Measurements from ENCODE around the gene HELZ.
"Not testable (repeated sequence)": the region's sequence is repeated elsewhere in the genome, so short reads cannot be mapped to it uniquely, and the experiment has no call there.

Gene HELZ

DNA sequence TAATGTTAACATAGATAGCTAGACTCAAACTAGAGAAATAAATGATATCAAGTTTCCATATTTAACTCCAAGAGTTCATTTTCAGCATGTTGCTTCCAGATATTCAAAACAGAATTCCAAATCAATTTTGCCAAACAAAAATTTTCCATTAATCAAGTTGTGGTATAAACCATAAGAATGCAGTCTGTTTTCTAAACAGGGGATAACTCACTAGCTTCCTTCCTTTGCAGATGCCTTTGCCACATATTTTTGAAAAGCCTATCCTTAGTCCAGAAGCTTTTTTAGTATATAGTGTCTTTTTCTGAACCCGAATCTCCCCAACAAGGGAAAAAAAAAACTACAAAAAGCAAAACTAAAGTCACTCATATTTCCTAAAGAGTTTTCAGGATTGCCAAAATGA is 61.5 kb downstream of the HELZ start:
- no peak for DNase-seq (ENCODE audit: low spot score)

DNA sequence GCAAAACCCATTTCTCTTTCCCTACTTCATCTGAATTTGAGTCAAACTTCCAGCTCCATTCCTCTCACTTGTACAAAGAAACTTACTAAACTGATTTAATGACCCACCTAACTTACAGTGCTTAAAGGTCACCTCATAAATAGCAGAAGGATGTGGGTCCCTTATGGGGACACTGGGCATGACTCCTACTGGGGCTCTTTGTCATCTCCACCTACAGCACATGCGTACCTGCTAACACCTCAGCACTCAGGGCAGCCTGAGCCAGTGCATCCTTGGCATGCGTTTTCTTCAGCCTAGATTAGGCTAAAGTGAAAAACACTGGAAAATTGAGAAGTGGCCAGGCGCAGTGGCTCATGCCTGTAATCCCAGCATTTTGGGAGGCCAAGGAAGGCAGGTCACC is 63.2 kb downstream of the HELZ start:
- no peak for DNase-seq (ENCODE audit: low spot score)

DNA sequence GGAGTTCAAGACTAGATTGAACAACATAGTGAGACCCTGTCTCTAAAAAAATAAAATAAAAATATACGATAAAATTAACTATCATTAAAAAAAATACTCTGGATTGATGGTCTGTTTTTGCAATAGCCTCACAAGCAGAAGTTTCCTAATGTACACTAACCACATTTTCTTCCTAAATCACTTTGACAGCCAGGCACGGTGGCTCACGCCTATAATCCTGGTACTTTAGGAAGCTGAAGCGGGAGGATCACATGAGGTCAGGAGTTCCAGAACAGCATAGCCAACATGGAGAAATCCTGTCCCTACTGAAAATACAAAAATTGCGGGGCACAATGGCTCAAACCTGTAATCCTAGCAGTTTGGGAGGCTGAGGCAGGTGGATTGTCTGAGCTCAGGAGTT is 64.7 kb downstream of the HELZ start:
- DNase-seq (ENCODE audit: low spot score) = no peak

DNA sequence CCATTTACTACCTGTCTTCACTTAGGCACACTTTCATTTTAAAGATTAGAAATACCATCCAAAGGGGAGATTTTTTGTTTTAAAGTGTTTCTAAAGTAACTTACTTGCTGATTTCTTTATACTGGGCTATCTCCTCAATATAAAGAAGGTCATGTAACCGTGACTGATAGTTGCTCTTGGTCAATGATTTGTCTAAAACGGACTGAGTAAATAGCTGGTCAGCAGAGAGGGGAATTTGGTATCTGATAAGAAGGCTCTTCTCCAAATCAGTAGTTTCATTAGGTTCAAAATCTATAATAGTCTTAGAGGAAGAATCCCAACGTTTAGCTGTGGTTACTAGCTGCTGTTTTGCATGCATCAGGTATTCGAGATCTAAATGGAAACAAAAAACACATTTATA is 66.4 kb downstream of the HELZ start:
- DNase-seq (ENCODE audit: low spot score) = no peak

DNA sequence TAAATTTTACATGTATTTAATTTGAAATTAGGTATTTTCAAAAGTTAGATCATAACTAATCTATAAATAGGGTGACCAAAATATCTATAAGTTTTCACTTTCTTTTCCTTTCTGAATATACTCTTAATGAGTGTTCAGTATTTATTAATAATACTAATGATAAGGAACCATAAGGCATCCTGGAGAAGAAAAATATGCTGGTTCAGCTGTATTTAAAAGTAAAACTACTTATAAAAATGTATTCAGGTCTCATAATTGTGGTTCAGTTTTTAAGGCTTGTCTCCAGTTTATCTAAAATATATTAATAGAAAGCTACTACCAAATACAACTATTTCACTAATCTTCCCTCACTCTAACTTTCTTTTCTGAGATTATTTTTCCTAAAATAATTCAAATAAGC is 67.3 kb downstream of the HELZ start:
- DNase-seq (ENCODE audit: low spot score) = no peak

DNA sequence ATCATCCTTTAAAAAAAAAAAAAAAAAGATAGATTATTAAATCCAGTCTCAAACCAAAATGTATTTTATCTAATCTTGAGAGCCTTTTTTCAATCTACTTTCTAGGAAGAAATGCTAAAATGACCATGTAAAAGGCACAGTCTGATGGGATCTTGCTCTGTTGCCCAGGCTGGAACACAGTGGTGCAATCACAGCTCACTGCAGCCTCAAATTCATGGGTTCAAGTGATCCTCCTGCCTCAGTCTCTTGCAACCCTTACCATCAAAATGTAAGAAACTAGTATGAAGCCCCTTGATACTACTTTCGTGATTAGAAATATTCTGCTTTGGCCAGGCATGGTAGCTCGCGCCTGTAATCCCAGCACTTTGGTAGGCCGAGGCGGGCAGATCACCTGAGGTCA is 70.8 kb downstream of the HELZ start:
- DNase-seq (ENCODE audit: low spot score) = no peak

DNA sequence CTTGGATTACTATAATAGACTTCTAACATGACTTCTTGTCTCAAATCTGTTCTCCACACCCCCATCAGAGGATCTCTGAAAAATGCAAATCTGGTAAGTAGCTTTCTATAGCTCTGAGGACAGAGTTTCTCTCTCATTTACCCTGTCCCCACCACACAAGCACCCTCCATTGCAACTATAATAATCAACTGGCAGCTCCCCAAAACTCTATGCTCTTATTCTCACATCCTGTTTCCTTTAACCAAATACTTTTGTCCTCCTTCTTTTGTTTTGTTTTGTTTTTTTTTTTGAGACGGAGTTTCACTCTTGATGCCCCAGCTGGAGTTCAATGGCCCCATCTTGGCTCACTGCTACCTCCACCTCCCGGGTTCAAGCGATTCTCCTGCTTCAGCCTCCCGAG is 73.4 kb downstream of the HELZ start:
- DNase-seq (ENCODE audit: low spot score) = no peak

DNA sequence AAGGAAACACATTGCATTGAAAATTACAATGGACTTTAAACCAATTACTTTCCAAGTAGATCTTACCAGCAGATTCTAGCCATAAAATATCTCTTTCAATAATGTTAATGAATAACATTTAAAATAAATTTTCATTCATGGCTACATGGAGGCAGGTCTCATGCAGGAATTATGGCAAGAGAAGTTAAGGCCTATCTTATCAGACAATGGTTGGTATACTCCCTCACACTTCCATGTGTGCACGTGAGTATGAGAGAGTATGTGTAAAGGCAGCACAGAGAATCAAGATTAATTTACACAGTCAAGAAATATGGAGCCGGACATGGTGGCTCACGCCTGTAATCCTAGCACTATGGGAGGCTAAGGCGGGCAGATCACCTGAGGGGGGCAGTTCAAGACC is 76.5 kb downstream of the HELZ start:
- no peak for DNase-seq (ENCODE audit: low spot score)

DNA sequence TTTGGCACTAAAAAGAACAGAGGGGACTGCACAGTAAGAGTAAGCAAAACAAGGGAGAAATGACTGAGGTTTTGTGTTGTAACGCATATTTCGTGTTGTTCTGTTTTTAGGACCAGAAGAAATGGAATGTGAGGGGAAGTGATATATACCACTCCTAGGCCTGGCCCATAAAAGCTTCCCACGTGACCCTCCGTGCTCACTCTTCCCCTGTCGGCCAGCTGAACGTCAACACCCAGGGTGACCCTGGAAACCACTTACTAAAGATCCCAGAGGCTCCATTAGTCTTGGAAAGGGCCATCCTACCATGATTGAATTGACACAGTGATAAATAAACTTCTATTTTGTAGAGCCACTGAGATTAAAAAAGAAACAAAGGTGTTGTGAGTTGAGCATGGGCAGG is 79.8 kb downstream of the HELZ start:
- no peak for DNase-seq (ENCODE audit: low spot score)

DNA sequence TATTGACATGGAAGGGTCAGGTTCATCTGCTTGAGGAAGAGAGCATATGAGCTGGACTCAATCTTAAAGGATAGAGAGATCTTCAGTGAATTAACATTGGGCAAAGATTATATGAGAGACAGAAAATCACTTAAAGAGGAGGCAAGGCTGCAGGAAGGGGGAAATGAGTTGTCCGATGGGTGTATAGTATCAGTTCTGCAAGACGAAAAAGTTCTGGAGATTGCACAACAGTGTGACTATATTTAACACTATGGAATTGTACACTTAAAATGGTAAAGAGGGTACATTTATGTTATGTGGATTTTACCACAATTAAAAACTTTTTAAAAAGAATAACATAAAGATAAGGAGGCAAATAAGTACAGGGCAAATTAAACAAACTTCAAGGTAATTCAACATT is 80.7 kb downstream of the HELZ start:
- DNase-seq (ENCODE audit: low spot score) = no peak

DNA sequence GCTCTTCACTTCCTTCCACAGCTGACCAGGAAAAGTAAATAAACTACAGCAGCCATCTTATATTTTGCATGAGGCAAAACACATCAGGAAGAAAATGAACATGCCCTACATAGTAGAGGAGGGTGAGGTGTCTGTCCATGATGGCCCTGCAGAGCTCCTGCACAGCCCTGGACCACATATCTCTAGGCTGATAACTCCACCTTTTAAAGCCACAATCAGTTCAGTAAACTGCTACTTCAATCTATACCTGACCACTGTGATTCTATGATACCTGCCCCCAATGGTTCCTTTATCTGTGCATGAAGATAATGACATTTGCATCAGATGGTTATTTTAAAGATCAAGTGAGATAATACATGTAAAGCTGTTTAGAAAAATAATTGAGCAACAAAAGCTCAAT is 82.2 kb downstream of the HELZ start:
- no peak for DNase-seq (ENCODE audit: low spot score)

DNA sequence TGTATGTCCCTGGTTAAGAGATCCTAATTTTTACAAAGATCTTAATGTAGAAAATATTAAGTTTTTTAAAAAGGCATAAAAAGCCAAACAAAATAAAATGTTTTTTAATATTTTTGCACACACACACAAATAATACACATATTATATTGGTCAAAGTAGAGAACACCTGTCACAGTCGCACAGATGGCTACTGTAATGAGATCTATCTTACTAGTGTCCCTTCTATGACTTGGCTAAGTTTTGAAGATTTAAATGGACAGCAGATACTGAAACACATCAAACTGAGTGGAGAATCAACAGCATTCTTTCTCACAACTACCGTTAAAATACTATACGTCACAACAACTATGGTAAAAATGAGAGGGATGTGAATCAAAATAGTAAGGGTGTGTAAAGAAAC is 83.4 kb downstream of the HELZ start:
- no peak for DNase-seq (ENCODE audit: low spot score)

DNA sequence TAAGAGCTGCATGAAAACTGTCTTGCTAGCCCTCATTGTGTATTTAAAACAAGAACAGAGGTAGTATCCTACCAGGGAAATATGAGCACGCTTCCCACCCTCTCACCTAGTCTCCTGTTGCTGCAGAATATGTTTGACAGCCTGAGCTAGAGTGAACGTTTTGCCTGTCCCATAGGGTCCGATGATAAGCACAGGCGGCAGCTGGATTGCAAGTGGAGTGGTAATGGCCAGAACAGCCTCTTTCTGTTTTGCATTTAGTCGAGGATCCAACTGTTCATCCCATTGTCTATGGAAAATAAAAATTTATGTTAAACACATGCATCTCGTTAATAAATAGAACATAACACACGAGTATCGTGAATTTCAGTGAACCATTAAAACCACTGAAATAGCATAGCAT is 84.2 kb downstream of the HELZ start:
- no peak for DNase-seq (ENCODE audit: low spot score)

DNA sequence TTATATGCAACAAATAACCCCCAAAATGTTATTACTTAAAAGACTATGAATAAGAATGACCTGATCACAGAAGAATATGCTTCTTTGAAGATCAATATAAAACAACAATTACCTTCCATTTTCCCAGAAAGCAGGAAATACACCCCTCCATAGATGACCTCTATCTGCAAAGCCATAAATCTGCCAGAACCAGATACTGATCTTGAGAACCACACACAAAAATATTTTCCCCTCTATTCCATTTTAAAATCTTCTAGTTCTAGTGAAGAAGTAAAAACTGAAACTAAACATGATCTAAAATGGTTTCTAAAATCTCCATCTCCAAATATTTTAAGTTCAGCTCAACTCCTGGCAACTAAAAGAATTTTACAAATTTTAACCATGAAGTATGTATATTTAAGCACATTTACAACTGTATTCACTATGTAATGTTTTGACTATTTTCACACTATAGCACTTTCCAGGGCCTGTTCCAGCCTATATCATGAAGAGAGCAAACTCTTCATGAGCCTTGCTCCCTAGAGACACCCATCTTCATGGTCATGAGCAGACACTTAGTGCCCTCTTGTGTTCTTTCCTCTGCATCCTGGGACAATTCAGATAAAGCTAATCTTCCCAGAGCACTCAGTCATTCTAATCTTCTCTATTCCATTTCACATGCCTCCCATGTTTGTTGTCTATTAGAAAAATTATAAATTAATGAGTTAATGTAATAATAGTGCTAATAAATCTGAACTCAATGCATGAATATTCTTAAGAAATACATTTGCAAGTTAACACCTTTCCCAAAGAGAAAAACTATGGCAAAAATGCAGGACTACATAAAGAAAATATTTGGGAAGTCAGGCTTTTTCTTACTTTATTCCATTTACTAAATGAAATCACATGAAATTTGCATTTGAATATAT is 87.0 kb downstream of the HELZ start:
- no peak for DNase-seq (ENCODE audit: low spot score)

DNA sequence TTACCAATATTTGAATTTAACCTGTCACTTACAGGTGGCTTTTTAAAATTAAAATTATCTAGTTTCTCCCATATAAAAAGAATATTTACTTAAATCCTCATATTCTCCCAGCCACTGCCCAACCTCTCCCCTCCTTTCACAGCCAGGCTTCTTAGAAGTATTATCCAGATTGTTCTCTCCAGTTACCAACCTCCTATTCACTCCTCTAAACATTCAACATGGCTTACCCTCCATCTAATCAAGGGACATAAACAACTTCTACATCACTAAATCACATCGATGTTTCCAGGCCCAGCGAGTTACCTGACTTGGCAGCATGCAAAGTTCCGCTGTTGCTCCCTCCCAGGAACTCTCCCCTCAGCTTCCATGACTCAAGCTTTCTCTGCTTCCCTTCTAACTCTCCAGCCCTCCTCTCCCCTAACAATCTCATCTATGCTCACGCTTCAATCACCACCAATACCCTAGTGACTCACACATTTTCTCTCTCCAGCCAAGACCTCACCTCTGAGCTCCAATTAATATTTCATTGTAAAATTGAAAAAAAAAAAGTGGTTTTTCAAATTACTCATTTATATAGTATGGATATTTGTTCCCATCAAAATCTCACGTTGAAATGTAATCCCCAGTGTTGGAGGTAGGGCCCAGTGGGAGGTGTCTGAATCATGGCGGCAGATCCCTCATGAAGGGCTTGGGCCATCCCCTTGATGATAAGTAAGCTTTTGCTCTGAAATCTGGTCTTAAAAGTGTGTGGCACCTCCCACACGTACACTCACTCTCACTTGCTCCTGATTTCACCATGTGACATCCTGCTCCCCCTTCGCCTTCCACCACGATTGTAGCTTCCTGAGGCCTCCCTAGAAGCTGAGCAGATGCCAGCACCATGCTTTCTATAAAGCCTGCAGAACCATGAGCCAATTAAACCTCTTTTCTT is 88.5 kb downstream of the HELZ start:
- no peak for DNase-seq (ENCODE audit: low spot score)

DNA sequence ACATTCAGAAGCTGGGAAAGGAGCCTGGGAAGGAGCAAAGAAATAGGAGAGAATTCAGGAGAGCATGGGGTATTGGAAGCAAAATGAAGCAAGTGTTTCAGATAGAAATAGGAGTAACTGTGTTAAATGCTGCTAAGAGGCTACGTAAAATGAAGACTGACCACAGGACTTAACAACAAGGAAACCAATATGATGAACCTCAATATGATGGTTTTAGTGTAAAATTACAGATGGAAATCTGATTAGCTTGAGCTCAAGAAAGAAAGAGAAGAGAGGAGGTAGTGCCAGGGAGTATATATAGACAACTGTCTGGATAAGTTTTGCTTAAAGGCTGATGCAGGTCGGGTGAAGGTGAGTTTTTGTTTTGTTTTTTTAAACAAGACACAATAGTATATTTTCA is 92.2 kb downstream of the HELZ start:
- no peak for DNase-seq (ENCODE audit: low spot score)

DNA sequence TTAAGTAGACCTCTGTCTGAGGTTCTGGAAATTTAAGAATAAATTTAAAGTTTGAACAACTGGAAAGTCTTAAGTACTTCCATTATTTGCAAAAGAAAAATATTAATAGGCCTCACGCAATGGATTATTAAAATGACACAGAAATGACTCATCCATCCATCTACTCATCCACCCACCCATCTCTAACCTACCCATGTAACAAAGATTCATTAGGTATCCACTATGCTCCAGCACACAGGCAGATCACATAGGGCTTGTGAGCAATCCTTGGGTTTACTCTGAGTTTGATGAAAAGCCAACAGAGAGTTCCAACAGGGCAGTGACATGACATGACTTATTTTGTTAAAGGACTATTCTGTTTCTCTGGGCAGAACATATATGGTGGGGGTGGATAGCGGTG is 93.3 kb downstream of the HELZ start:
- DNase-seq (ENCODE audit: low spot score) = no peak

DNA sequence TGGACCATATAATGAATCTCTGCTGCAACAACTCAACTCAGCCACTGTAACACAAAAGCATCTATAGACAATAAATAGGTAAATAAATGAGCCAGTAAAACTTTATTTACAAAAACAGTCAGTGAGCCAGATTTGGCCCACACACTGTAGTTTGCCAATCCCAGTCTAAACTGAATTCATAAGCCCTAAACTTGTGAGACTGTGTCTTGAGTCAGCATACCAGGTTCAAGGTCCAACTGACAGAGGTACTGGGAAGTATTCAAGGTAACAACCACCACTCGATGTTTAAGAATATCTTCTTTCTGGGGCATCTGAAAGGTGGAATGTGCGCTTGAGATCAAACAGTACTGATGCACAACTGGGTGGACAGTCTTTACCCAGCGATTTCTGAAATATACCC is 94.2 kb downstream of the HELZ start:
- no peak for DNase-seq (ENCODE audit: low spot score)

DNA sequence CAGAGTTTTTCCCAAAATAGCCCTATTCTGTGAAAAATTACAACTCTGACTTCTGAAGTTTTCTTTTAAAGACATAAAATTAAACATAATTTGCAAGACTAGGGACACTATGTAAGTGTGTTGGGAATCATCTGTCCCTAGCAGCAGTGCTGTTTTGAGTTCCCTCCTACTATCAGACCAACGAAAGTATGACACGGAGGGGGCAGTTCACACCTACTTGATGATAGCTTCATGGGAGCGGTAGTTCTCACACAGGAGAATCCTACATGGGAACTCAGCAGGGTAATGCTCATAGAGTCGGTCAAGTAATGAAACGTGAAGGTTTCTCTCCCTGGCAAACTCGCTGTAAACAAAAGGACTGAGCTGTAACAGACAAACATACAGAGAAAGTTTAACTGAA is 96.6 kb downstream of the HELZ start:
- DNase-seq (ENCODE audit: low spot score) = no peak

DNA sequence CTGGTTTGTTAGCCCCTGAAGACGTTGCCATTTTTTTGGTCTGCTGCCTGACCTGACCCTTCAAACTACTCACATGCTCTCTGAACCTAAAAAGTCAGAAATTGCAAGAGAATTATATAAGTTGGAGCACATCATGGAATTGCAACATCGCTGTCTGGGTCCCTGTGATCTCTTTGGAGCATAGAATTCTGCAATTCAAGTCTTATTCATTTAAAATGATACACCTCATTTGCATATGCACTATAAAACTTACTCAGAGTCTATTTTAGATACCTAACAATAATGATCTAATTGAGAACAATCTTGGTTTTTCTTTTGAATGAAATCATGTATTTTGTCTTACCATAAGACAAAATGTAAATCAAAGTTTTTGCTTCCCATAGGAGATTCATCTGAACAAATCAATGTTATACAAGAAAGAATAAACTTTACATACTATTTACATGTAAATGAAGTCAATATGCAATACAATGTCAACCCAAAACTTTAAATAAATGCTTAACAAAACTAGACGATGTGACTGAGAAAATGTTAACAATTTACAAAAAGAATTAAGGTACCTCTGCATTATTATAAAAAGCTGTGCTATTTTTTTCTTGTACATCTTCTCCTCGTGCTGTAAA is 99.7 kb downstream of the HELZ start:
- DNase-seq (ENCODE audit: low spot score) = no peak

DNA sequence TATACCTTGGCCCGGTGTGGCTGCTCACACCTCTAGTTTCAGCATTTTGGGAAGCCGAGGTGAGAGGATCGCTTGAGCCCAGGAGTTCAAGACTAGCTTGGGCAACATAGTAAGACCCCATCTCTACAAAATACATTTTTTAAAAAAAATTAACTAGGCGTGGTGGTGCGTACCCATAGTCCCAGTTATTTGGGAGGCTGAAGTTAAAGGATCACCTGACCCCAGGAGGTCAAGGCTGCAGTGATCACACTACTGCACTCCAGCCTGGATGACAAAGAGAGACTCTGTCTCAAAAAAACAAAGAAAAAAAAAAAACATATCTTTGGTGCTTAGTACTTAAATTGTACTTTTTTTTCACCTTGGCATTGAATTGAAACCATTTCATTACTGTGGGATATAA is 101.7 kb downstream of the HELZ start:
- DNase-seq (ENCODE audit: low spot score) = no peak

DNA sequence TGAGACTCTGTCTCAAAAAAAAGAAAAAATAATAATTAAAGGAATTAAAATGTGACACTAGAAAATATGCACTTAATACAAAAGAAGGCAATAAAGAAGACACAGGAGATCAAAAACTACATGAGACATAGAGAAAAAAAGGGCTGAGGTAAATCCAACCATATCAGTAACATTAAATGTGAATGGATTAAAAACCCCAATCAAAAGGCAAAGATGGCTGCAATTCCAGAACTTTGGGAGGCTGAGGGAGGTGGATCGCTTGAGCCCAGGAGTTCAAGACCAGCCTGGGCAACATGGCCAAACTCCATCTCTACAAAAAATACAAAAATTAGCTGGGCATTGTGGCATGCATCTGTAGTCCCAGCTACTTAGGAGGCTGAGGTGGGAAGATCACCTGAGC is 103.0 kb downstream of the HELZ start:
- DNase-seq (ENCODE audit: low spot score) = not testable (repeated sequence)

Measured in CD4-positive, alpha-beta T cell treated with Interleukin-2 at 100 ng/mL for 4 hours (primary cell).